ENCODE measurements around the gene GPANK1. TPM values are rescaled to one million over a fixed set of nuclear protein-coding genes. Genes with fewer than 3 reads are reported as not detected.
A peak's percentile ranks its signal among the peaks of the same experiment; 100 is the strongest.

Gene GPANK1
- total and polyA plus RNA-seq, 2 of the 13 experiments (the other 11 are each of a cell fraction or from before 2014, with no cell fraction given) = 15.4 to 22.8 TPM

GRCh38 chr6:31660381-31661261 lies 4.2 kb downstream of the GPANK1 start, which contains the start of gene C6orf47 (continued):
- TF ChIP-seq KLF15 (CRISPR knock-in tag; IDR thresholded peaks at IDR 0.05; ENCODE audit: borderline replicate concordance) (peak; percentile 57; the same call in 1 of the 2 replicates), SALL1 (CRISPR knock-in tag; IDR thresholded peaks at IDR 0.05) (peak; percentile 81), SMYD3 (CRISPR knock-in tag; IDR thresholded peaks at IDR 0.05) (no peak; the same call in 1 of the 2 replicates), ZNF790 (CRISPR knock-in tag; IDR thresholded peaks at IDR 0.05; ENCODE audit: borderline replicate concordance) (no peak), ZNF557 (CRISPR knock-in tag; IDR thresholded peaks at IDR 0.05) (no peak), ZNF782 (CRISPR knock-in tag; IDR thresholded peaks at IDR 0.05; ENCODE audit: borderline replicate concordance) (0 out of 2 replicates have a peak, but pooled peaks have one; percentile 25), MAZ (IDR thresholded peaks at IDR 0.05; ENCODE audit: borderline replicate concordance, low read depth, low read length) (no peak; the same call in 1 of the 2 replicates), MAZ (CRISPR knock-in tag; IDR thresholded peaks at IDR 0.05; ENCODE audit: low read depth) (peak; percentile 65), ZNF225 (CRISPR knock-in tag; IDR thresholded peaks at IDR 0.05) (no peak), PAX8 (CRISPR knock-in tag; IDR thresholded peaks at IDR 0.05; ENCODE audit: borderline replicate concordance) (no peak), MIER3 (CRISPR knock-in tag; IDR thresholded peaks at IDR 0.05; ENCODE audit: borderline replicate concordance) (no peak), TRAFD1 (CRISPR knock-in tag; IDR thresholded peaks at IDR 0.05; ENCODE audit: borderline replicate concordance) (no peak), ZFY (CRISPR knock-in tag; IDR thresholded peaks at IDR 0.05) (peak; percentile 98), CENPT (CRISPR knock-in tag; IDR thresholded peaks at IDR 0.05; ENCODE audit: low read depth) (no peak), FOSL2 (CRISPR knock-in tag; IDR thresholded peaks at IDR 0.05) (peak; percentile 28; the same call in 1 of the 2 replicates), HNF1B (CRISPR knock-in tag; IDR thresholded peaks at IDR 0.05) (peak; percentile 49; the same call in 1 of the 2 replicates), ZNF724P (CRISPR knock-in tag; IDR thresholded peaks at IDR 0.05; ENCODE audit: borderline replicate concordance) (peak; percentile 91; the same call in 1 of the 2 replicates), GABPB1 (CRISPR knock-in tag; IDR thresholded peaks at IDR 0.05) (peak; percentile 90), GFI1 (CRISPR knock-in tag; IDR thresholded peaks at IDR 0.05; ENCODE audit: borderline replicate concordance) (peak; percentile 78), ZNF678 (CRISPR knock-in tag; IDR thresholded peaks at IDR 0.05) (no peak), E2F1 (CRISPR knock-in tag; IDR thresholded peaks at IDR 0.05) (peak; percentile 90), ZNF276 (CRISPR knock-in tag; IDR thresholded peaks at IDR 0.05; ENCODE audit: low read depth) (no peak), SUZ12 (IDR thresholded peaks at IDR 0.05; ENCODE audit: low read depth, low read length) (no peak)

Data from HepG2 (cell line).